Adrenal gland (tissue), 5 donors: Measurements from ENCODE around the gene GMPS.

Source experiments
- CTCF ChIP-seq, 6 experiments: fragments of 450-650 bp in 4 of 6; fragments of 200-600 bp in 2 of 6; sonication (generic) in 1 of 6; IDR thresholded peaks; 1 replicate in 5 of 6; 2 replicates in 1 of 6; pipeline versions ENCODE4 v1.5.1 to v1.8.0; 2016 to 2021; ENCODE audit warnings: antibody characterized with exemption in 6 of 6, mild to moderate bottlenecking in 2 of 6, moderate library complexity in 1 of 6
- POLR2A ChIP-seq, 2 donors: fragments of 450-650 bp; IDR thresholded peaks; one replicate each; pipeline ENCODE4 v1.6.1; 2017; ENCODE audit warnings: antibody characterized with exemption in 2 of 2, mild to moderate bottlenecking in 2 of 2, moderate library complexity in 1 of 2
- donor health status: DM: no; HTN: no; CAD: no.

DNA sequence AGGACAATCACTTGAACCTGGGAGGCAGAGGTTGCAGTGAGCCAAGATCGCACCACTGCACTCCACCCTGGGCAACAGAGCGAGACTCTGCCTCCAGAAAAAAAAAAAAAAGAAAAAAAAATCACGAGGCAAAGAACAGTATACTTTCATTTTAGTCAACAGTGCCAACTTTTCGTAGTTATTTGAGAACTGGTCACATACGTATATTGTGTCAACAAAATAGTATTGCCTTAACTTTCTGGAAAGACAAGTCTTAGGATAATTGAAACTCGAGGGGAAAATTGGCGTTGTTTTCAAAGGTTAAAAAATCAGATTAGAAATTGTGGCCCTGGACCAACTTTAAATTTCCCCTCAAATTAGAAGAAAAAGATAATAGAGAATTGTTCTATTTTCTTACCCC is 13.8 kb downstream of the GMPS start:
- TF ChIP-seq CTCF (IDR thresholded peaks at IDR 0.05), result no peak
- TF ChIP-seq POLR2A (IDR thresholded peaks at IDR 0.05), result no peak
